ENCODE data around the gene SCUBE1. TPM values are rescaled to one million over a fixed set of nuclear protein-coding genes. Genes with fewer than 3 reads are reported as not detected.

SCUBE1 gene
- total and polyA plus RNA-seq, 2 of the 8 experiments (the other 6 are each of a cell fraction or from before 2014, with no cell fraction given) = 2.3 to 4.9 TPM

- no peak for TF ChIP-seq EP300 (IDR thresholded peaks at IDR 0.05; ENCODE audit: borderline replicate concordance in 1 of 2, low read depth in 2 of 2, low read length in 2 of 2)
- no peak for TF ChIP-seq TCF12 (IDR thresholded peaks at IDR 0.05; ENCODE audit: low read depth, low read length)
- TF ChIP-seq HDAC6 (IDR thresholded peaks at IDR 0.05; ENCODE audit: low read depth, low read length) = no peak
- no peak for TF ChIP-seq KDM4A (IDR thresholded peaks at IDR 0.05; ENCODE audit: low read depth, low read length, severe bottlenecking)
- no peak for TF ChIP-seq GABPA (IDR thresholded peaks at IDR 0.05; ENCODE audit: borderline replicate concordance, insufficient read depth, low read length)
- TF ChIP-seq SIX5 (IDR thresholded peaks at IDR 0.05; ENCODE audit: low read depth, low read length) = no peak
- TF ChIP-seq CBX5 (IDR thresholded peaks at IDR 0.05; ENCODE audit: low read depth, low read length) = no peak
Measured at GRCh38 chr22:43337385-43337784, 5.8 kb downstream of the SCUBE1 start (continued).
